ENCODE data around the gene NAIF1.
A peak's percentile ranks its signal among the peaks of the same experiment; 100 is the strongest.
"Not testable (repeated sequence)": the region's sequence is repeated elsewhere in the genome, so short reads cannot be mapped to it uniquely, and the experiment has no call there.

Gene NAIF1

GRCh38 chr9:128054087-128054486 is 13.0 kb downstream of the NAIF1 start:
- H3K27ac ChIP-seq, result peak overlapping the region in 1 of 2 donors; percentile 84
- DNase-seq (ENCODE audit: low spot score), result no peak
- TF ChIP-seq CTCF (IDR thresholded peaks at IDR 0.05), result no peak
- H3K4me3 ChIP-seq, result no peak overlapping the region

GRCh38 chr9:128053560-128053959 is 13.6 kb downstream of the NAIF1 start:
- Histone ChIP-seq H3K4me3 (no peak overlapping the region), H3K27ac (peak overlapping the region in 1 of 2 donors; percentile 15)
- no peak for DNase-seq (ENCODE audit: low spot score)
- no peak for TF ChIP-seq CTCF (IDR thresholded peaks at IDR 0.05)

GRCh38 chr9:128051932-128052709 is 15.0 kb downstream of the NAIF1 start:
- no peak for TF ChIP-seq CTCF (IDR thresholded peaks at IDR 0.05)
- DNase-seq (ENCODE audit: low spot score), result no peak
- no peak overlapping the region for H3K27ac ChIP-seq
- H3K4me3 ChIP-seq, result no peak overlapping the region

- no peak for DNase-seq (ENCODE audit: low spot score)
- TF ChIP-seq CTCF (IDR thresholded peaks at IDR 0.05), result no peak
- Histone ChIP-seq H3K4me3 (no peak overlapping the region), H3K27ac (no peak overlapping the region)
Observed at GRCh38 chr9:128049843-128050242, 17.3 kb downstream of the NAIF1 start.

- DNase-seq (ENCODE audit: low spot score), result no peak
- Histone ChIP-seq H3K4me3 (no peak overlapping the region), H3K27ac (no peak overlapping the region)
- TF ChIP-seq CTCF (IDR thresholded peaks at IDR 0.05), result no peak
Observed at GRCh38 chr9:128048663-128049062, 18.5 kb downstream of the NAIF1 start.

GRCh38 chr9:128047231-128047630 is 19.9 kb downstream of the NAIF1 start:
- no peak overlapping the region for H3K4me3 ChIP-seq
- no peak for TF ChIP-seq CTCF (IDR thresholded peaks at IDR 0.05)
- DNase-seq (ENCODE audit: low spot score), result no peak
- no peak overlapping the region for H3K27ac ChIP-seq

GRCh38 chr9:128045831-128046230 is 21.3 kb downstream of the NAIF1 start:
- no peak overlapping the region for H3K4me3 ChIP-seq
- no peak for TF ChIP-seq CTCF (IDR thresholded peaks at IDR 0.05)
- H3K27ac ChIP-seq, result no peak overlapping the region
- no peak for DNase-seq (ENCODE audit: low spot score)

- not testable (repeated sequence) for H3K27ac ChIP-seq; H3K4me3 ChIP-seq; DNase-seq (ENCODE audit: low spot score)
Observed at GRCh38 chr9:128045409-128045808, 21.7 kb downstream of the NAIF1 start.

Data from coronary artery (tissue), 2 donors.